CD4-positive, alpha-beta T cell treated with Interleukin-4 for 4 hours (primary cell): ENCODE data around the gene SETD4.

Experiments
- DNase-seq: peaks from one replicate; pipeline ENCODE4 v3.0.0-alpha.2; 2020

SETD4 gene

GRCh38 chr21:36041910-36042309, 18.4 kb downstream of the SETD4 start:
- no peak for DNase-seq

DNA sequence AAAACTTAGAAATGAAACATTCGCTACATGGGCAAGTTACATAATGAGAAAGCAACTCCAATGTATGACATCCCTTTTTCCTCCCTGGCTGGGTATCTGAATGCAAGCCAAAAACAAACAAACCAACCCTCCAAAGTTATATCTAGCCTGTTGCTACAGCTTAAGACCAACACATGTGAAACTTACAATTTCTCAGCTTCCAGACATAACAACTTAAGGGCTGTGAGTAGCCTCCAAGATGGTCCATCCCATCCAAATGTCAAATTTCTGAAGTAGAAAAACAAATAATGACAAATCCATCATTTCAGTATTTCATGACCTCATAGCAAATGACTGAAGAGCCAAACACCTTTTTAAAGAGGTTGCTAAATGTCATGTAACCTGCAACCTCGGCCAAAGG, 19.9 kb downstream of the SETD4 start:
- no peak for DNase-seq

DNA sequence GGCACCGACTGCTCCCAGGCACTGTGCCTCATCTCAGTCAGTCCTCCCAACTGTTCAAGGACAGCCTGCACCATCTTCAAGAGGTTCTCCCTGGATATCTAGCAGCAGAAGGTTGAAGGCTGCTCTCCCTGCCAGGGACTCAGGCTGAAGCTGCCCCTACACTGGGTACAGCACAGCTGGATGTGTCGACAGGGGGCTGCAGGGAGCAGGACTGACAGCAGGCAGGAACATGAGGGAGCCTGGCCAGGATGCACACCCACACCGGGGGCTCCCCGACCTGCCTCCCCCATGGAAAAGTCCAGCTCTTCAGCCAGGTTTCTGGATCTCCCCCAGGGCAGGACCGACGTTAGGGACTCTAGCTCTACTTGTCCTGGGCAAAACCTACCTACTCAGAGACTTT, 20.5 kb downstream of the SETD4 start:
- DNase-seq: no peak

- no peak for DNase-seq
Observed at GRCh38 chr21:36038701-36039497, 21.4 kb downstream of the SETD4 start.

GRCh38 chr21:36035381-36035791, 24.9 kb downstream of the SETD4 start:
- no peak for DNase-seq

DNA sequence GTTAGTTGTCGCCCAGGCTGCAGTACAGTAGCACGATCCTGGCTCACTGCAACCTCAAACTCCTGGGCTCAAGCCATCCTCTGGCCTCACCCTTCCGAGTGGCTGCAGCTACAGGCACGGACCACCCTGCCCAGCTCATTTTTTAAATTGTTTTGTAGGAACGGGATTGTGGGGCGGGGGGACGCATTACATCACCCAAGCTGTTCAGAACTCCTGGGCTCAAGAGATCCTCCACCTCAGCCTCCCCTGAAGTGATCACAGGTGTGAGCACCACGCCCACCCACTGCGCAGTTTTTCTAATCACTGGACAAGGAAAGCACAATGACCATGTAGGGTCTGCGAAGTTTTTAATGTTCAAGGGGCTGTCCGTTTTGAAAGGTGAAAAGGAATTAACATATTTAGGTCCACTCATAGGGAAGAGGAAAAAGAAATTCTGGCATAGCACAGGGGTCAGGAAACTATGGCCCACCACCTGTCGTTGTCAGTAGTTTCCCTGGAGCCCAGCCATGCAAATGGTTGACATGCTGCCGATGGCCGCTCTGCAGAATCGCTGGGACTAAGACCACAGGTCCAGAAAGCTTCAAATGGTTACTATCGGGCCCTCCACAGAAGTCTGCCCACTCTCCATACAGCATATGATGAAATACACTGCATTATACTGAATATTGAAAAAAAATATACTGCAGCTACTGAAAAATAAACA, 26.0 kb downstream of the SETD4 start:
- no peak for DNase-seq

DNA sequence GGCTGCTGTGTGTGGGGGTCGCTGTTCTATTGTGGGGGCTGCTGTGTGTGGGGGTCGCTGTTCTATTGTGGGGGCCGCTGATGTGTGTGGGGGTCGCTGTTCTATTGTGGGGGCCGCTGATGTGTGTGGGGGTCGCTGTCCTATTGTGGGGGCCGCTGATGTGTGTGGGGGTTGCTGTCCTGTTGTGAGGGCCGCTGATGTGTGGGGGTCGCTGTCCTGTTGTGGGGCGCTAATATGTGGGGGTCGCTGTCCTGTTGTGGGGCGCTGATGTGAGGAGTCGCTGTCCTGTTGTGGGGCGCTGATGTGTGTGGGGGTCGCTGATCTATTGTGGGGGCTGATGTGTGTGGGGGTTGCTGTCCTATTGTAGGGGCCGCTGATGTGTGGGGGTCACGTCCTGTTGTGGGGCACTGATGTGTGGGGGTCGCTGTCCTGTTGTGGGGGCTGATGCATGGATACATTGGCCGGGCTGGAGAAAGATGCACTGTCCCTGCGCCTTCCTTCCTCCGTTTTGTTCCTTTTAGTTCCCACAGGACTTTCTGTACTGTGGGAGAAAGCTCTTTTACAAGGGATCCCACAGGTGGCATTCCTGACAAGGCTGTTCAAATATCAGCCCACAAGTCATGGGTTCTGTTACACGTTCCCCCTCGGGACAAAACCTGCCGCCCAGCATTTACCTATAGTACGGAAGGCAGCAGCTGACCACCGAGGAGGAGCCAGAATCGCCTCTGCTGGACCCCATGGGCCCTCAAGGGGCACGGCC, 27.5 kb downstream of the SETD4 start:
- no peak for DNase-seq

- DNase-seq: no peak
Observed at GRCh38 chr21:36030581-36031189, 29.6 kb downstream of the SETD4 start.

DNA sequence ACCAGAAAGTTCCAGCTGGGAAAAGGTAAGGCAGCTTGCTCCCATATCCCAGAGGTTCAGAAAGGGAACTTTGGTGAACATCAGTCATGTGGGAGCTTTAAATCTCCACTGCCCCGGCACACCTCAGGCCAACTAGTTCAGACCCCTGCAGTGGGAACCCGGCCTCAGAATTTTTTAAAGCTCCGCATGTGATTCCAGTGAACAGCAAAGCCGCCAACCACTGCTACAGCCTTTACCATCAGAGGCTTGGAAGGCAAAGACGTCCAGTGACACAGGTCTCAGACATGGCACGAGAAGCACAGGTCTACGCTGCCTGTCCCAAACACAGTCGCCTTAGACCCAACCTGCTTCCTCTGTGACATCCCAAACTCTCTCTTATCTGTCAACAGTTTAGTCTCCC, 31.0 kb downstream of the SETD4 start:
- no peak for DNase-seq

DNA sequence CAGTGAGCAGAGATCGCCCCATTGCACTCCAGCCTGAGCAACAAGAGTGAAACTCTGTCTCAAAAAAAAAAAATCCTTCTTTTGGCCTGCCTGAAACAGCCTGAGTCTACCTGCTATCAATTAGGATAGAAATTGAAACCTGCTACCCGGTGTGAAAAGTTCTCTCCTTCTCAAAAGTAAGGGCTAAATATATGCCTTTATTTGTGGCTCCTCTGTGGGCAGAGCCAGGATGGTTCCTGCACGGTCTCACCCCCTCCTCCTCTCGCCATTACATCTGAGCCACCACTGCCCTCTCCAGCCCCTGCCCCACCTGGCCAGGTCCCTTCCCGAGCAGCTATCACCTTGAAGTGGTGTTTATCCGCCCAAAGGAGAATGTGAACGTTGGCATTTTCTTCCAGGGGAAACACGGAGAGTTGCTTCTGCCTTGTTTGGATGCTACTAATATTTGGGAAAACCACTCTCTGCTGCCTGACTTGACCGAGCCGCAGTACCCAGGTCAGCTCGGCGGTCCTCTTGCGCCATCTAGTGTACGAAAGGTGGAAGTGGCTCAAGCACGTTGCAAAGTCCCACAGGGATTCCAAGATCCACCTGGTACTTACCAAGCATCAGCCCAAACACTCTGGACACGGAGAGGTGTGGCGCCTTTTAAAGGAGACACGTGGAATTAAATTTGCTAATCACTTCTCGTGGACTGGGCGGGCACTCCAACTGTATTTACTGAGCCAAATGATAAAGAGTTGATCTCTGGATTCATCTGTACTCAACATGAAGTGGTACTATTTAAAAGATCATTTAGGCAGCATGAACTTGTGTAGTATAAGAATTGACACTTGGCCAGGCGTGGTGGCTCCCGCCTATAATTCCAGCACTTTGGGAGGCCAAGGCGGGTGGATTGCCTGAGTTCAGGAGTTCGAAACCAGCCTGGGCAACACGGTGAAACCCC, 31.9 kb downstream of the SETD4 start:
- peak; percentile 77 for DNase-seq

- DNase-seq: no peak
Observed at GRCh38 chr21:36027347-36027746, 33.0 kb downstream of the SETD4 start.

DNA sequence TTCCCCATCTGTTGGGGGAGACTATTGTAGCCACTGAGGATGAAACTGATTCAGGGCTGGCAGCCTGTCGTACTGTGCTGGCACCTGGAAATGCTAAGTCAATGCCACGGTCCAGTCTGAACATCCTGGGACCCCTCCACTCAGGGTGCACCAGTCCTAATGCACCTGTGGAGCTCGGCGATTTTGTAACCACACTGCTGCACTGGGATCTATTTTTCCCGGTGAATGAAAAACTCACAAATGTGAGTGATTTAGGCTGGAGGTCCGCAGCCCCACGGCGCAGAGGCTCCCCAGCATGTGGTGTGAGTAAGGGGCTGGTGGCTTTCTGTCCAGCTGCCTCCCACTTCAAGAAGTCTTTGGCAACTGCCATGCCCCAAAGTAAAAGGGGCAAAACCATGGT, 35.5 kb downstream of the SETD4 start:
- DNase-seq: no peak

- no peak for DNase-seq
Observed at GRCh38 chr21:36023092-36023480, 37.2 kb downstream of the SETD4 start.

DNA sequence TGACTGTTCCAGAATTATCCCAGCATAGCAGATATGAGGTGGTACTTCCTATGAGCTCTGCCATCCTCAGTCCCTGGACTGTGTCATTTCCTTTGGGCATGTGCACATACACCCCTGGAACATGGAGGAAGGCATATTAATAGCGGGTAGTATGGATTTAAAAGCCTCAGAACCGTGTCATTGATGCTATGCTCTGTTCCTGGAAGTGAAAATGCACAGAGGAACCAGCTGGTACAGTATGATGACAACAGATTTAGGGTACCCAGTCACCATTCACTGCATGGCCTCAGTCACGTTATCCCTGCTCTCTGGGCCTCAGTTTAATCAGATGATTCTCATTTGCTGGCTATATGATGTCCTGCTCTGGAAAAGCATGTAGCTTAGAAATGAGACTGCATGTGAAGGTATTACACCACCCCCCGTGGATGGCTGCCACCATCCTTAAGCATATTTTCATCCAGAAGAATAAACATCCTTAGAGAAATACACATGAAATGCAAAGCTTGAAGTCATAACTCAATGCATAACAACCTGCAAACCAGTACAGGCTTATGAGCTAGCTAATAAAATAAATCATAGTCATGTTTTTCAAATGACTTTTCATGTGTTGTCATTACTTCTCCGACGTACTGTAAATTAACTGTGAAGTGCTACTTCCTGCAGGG, 37.8 kb downstream of the SETD4 start:
- no peak for DNase-seq

DNA sequence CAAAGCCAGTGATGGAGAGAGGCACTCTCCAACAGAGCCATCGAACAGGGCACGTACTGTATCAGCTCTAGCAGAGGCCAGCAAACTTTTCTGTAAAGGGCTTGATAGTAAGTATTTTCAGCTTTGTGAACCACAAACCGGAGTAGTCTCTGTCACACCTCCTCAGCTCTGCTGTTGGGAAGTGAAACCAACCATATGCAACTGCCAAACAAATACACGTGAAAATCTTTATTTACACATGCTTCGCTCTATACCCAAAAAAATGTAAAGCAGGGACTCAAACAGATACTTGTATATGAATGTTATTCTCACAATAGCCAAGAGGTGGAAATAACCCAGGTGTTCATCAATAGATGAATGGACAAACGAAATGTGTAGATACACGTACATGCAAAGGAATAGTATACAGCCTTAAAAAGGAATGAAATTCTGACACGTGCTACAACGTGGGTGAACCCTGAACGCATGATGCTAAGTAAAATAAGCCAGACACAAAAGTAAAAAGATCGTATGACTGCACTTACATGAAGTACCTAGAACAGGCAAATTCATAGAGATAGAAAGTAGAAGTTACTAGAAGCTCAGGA, 39.0 kb downstream of the SETD4 start:
- DNase-seq: no peak

- DNase-seq: no peak
Observed at GRCh38 chr21:36015045-36015444, 45.3 kb downstream of the SETD4 start.

DNA sequence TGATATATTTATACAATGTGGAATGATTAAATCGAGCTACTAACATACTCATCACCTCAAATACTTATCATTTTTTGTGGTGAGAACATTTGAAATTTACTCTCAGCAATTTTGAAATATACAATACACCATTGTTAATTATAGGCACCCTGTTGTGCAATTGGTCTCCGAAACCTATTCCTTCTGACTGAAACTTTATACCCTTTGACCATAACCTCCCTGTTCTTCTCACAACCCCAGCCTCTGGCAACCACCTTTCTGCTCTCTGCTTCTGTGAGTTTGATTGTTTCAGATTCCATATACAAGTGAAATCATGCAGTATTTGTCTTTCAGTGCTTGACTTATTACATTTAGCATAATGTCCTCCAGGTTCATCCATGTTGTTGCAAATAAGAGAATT, 49.5 kb downstream of the SETD4 start:
- DNase-seq: no peak

GRCh38 chr21:36008505-36008904, 51.8 kb downstream of the SETD4 start:
- no peak for DNase-seq

DNA sequence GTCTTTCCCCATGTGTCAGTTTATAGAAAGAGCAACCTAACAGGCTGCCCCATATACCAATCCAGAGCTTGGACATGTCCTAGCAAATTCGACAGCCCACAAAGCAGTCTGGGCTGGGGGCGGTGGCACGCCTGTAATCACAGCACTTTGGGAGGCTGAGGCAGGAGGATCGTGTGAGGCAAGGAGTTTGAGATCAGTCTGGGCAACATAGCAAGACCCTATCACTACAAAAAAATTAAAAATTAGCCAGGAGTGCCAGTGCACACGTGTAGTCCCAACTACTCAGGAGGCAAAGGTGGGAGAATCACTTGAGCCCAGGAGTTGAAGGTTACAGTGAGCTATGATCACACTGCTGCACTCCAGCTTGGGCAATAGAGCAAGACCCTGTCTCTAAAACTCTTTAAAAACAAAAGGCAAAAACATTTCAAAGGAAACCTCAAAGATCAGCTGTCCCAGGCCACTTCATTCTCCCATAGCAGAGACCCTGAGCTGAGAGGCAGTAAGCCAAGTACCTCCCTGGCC, 54.4 kb downstream of the SETD4 start:
- DNase-seq: no peak

DNA sequence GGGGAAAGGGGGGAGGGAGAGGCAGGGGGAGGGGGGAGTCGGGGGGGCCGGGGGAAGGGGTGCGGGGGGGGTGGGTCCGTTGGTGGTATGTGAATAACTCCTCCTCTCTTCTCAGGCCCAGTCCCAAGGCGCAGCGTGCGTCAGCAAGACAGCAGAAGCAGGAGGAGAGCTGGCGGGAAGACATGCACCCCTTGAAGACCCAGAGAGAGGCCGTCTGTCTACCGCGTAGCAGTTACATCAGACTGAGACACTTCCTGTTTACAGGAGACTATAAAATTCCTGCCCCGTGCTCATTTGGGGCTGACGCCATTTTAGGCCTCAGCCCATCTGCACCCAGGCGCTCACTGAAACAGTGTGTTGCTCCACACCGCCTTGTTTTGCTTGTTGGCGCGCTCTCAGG, 55.3 kb downstream of the SETD4 start:
- DNase-seq: no peak

DNA sequence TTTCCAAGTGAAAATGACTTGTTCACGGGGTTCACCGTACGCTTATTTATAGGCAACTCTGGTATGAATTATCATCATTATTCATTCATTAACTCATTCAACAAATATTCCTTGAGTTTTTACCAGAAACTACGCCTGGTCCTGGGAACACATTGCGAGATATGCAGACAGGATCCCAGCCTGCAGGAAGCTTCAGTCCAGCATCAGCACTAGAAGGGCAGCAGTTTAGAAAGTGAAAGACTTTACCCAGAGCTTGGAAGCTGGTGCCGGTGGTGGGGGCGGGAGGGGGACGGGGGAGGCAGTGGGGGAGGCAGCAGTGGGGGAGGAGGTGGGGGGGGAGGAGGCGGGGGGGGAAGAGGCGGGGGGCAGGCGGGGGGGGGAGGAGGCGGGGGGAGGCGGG, 55.9 kb downstream of the SETD4 start:
- no peak for DNase-seq
